Superior temporal gyrus (tissue), 1 donor: ENCODE results near the gene HYKK.
"Not testable (repeated sequence)": the region's sequence is repeated elsewhere in the genome, so short reads cannot be mapped to it uniquely, and the experiment has no call there.

Experiments
- DNase-seq: peaks from one replicate; pipeline ENCODE4 v3.0.0-alpha.2; 2016; ENCODE audit errors: extremely low spot score

HYKK gene

GRCh38 chr15:78506971-78507830 is at the start of gene HYKK:
Gene HYKK (plus strand): TSS chr15:78507577. CDS start chr15:78513089, 5,512 bp downstream.
- DNase-seq, result peak; percentile 87

- no peak for DNase-seq
These were observed 46.6 kb upstream of the HYKK start for GRCh38 chr15:78460737-78461136.

GRCh38 chr15:78461171-78461888 is 46.0 kb upstream of the HYKK start:
- no peak for DNase-seq

- DNase-seq, result no peak
These were observed 38.3 kb upstream of the HYKK start for GRCh38 chr15:78469031-78469430.

- DNase-seq, result no peak
These were observed 30.1 kb upstream of the HYKK start for GRCh38 chr15:78477295-78477694.

- DNase-seq, result no peak
These were observed 27.7 kb upstream of the HYKK start for GRCh38 chr15:78479650-78480049.

- no peak for DNase-seq
These were observed 25.5 kb upstream of the HYKK start for GRCh38 chr15:78481917-78482316.

GRCh38 chr15:78492872-78493271 is 14.5 kb upstream of the HYKK start:
- DNase-seq, result no peak

- no peak for DNase-seq
These were observed 5.5 kb upstream of the HYKK start for GRCh38 chr15:78501857-78502256.

- no peak for DNase-seq
These were observed 4.7 kb upstream of the HYKK start for GRCh38 chr15:78502641-78503040.

- no peak for DNase-seq
These were observed 419 bp downstream of the HYKK start for GRCh38 chr15:78507831-78508160.

- no peak for DNase-seq
These were observed 895 bp downstream of the HYKK start for GRCh38 chr15:78508272-78508671.

- no peak for DNase-seq
These were observed 2.4 kb downstream of the HYKK start for GRCh38 chr15:78509726-78510312.

GRCh38 chr15:78520035-78520434 is 12.7 kb downstream of the HYKK start:
- not testable (repeated sequence) for DNase-seq

- no peak for DNase-seq
These were observed 16.9 kb downstream of the HYKK start for GRCh38 chr15:78524230-78524629.

GRCh38 chr15:78527325-78527724 is 19.9 kb downstream of the HYKK start:
- DNase-seq, result no peak

GRCh38 chr15:78533331-78533730 is 26.0 kb downstream of the HYKK start:
- DNase-seq, result peak; percentile 70

GRCh38 chr15:78536134-78536533 is 28.8 kb downstream of the HYKK start:
- no peak for DNase-seq

- DNase-seq, result no peak
These were observed 30.0 kb downstream of the HYKK start for GRCh38 chr15:78537266-78537905.

GRCh38 chr15:78538358-78538757 is 31.0 kb downstream of the HYKK start:
- DNase-seq, result no peak

- DNase-seq, result not testable (repeated sequence)
These were observed 32.2 kb downstream of the HYKK start for GRCh38 chr15:78539464-78540140.
